GM12892 (cell line): ENCODE data around the gene TOGARAM2.

Experiments
- POLR2A ChIP-seq: IDR thresholded peaks from 2 replicates; pipeline ENCODE4 v1.6.1; 2011; ENCODE audit warnings: low read depth, low read length, control low read depth
- POLR2AphosphoS5 ChIP-seq: IDR thresholded peaks from 2 replicates; pipeline ENCODE4 v1.6.1; 2011; ENCODE audit warnings: low read depth, low read length, control low read depth

DNA sequence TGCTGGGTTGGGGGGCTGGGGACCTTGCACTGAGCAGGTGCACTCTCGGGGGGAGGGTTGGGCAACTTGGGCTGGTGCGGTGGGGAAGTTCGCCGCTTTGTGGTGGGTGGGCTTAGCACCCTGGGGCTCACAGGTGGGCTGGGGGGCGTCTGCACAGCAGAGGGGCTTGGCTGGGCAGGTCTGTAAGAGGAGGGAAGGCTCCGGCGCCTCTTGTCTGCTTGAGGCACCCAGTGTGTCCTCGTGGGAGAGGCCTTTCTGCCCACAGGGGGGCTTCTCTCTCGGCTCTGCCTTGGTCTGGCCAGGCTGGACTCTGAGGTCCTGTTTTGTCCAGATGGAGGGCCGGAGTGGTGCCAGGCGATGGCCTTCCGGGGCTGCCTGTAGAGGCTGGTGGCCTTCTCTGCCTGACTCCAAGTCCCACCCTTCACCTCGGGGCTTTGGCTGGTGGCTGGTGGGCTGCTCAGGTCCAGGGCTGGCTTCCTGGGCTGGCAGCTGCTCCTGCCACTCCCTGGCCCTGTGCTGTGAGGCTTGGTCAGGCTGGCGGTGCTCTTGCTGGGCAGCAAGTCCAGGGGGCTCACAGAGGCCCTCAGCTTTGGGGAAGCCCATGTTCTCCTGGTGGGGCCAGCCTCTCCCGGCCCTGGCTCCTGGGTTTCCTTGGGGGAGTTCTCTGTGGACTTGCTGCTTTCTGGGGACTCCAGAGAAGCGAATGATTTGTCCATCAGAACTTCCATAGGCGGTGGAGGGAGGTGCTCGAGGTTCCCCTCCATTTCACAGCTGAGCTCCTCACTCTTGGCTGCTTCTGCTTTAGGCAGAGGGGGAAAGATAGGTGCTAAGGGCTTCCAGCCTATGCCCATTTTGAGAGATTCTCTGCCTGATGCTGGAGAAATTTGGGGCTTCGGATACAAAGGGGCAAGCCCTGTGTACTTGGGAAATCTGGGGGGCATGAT, 90.2 kb downstream of the TOGARAM2 start:
- TF ChIP-seq POLR2A: no peak
- no peak for TF ChIP-seq POLR2AphosphoS5
